Esophagus squamous epithelium (tissue), 4 donors: ENCODE measurements around the gene PTPRG.

Source experiments
- CTCF ChIP-seq, 6 experiments: fragments of 450-650 bp in 4 of 6; fragments of 200-600 bp in 2 of 6; sonication (generic) in 2 of 6; IDR thresholded peaks; one replicate each; pipeline ENCODE4 v1.5.1; 2016 to 2019; ENCODE audit warnings: antibody characterized with exemption in 6 of 6, mild to moderate bottlenecking in 4 of 6, moderate library complexity in 4 of 6
- POLR2A ChIP-seq, 4 donors: fragments of 450-650 bp; IDR thresholded peaks; one replicate each; pipeline ENCODE4 v1.6.1; 2017; ENCODE audit warnings: antibody characterized with exemption in 4 of 4, mild to moderate bottlenecking in 4 of 4, moderate library complexity in 3 of 4

- TF ChIP-seq CTCF (IDR thresholded peaks at IDR 0.05), result no peak
- TF ChIP-seq POLR2A (IDR thresholded peaks at IDR 0.05), result no peak
Observed at GRCh38 chr3:62049033-62049432, 487.7 kb downstream of the PTPRG start.
